PFSK-1 (cell line): ENCODE measurements around the gene GHRH.

Experiments used
- FOXP2 ChIP-seq: optimal IDR thresholded peaks from 2 replicates; pipeline ENCODE3; 2011; ENCODE audit warnings: borderline replicate concordance, control low read depth, inconsistent platforms; ENCODE audit not compliant: insufficient read depth; ENCODE audit errors: extremely low read length, extremely low read depth
- POLR2AphosphoS5 ChIP-seq: IDR thresholded peaks from 2 replicates; pipeline ENCODE4 v1.6.1; 2012; ENCODE audit warnings: low read depth, mild to moderate bottlenecking, control low read depth, low read length, moderate library complexity
- REST ChIP-seq, 2 experiments: IDR thresholded peaks; 2 replicates each; pipeline versions ENCODE4 v1.6.1 to v1.8.0; 2011 to 2012; ENCODE audit warnings: low read depth in 2 of 2, low read length in 2 of 2, control low read depth in 1 of 2, inconsistent platforms in 1 of 2, mild to moderate bottlenecking in 1 of 2, moderate library complexity in 1 of 2; ENCODE audit not compliant: insufficient read depth in 1 of 2
- SIN3A ChIP-seq: IDR thresholded peaks from 2 replicates; pipeline ENCODE4 v1.6.1; 2012; ENCODE audit warnings: mild to moderate bottlenecking, low read length, moderate library complexity, borderline replicate concordance; ENCODE audit not compliant: insufficient read depth
- TAF1 ChIP-seq: IDR thresholded peaks from 2 replicates; pipeline ENCODE4 v1.6.1; 2012; ENCODE audit warnings: low read length, control low read depth, borderline replicate concordance; ENCODE audit not compliant: insufficient read depth

Gene GHRH

GRCh38 chr20:37280403-37280802 is 18.8 kb upstream of the GHRH start:
- TF ChIP-seq FOXP2 (no peak), SIN3A (no peak), TAF1 (no peak), REST (IDR thresholded peaks at IDR 0.05; ENCODE audit: insufficient read depth in 1 of 2, low read depth in 2 of 2, low read length in 2 of 2) (no peak), POLR2AphosphoS5 (no peak)

GRCh38 chr20:37279820-37280219 is 18.2 kb upstream of the GHRH start:
- TF ChIP-seq REST (IDR thresholded peaks at IDR 0.05; ENCODE audit: insufficient read depth in 1 of 2, low read depth in 2 of 2, low read length in 2 of 2) (no peak), TAF1 (no peak), POLR2AphosphoS5 (no peak), SIN3A (no peak), FOXP2 (no peak)

GRCh38 chr20:37278966-37279590 is 17.5 kb upstream of the GHRH start:
- TF ChIP-seq REST (IDR thresholded peaks at IDR 0.05; ENCODE audit: insufficient read depth in 1 of 2, low read depth in 2 of 2, low read length in 2 of 2): no peak

- TF ChIP-seq SIN3A (no peak), REST (IDR thresholded peaks at IDR 0.05; ENCODE audit: insufficient read depth in 1 of 2, low read depth in 2 of 2, low read length in 2 of 2) (no peak), TAF1 (no peak), FOXP2 (no peak), POLR2AphosphoS5 (no peak)
Measured at GRCh38 chr20:37277253-37277593, 15.6 kb upstream of the GHRH start.

GRCh38 chr20:37276494-37277252 is 15.1 kb upstream of the GHRH start:
- TF ChIP-seq REST (IDR thresholded peaks at IDR 0.05; ENCODE audit: insufficient read depth in 1 of 2, low read depth in 2 of 2, low read length in 2 of 2) (no peak), FOXP2 (peak; percentile 34)
